H1 (cell line): Measurements from ENCODE around the gene NFASC. TPM values are rescaled to one million over a fixed set of nuclear protein-coding genes. Genes with fewer than 3 reads are reported as not detected.

Experiments
- CTCF ChIA-PET: fragments of 300-600 bp; sonication (Branson Sonifier 250); formaldehyde crosslinking; loops from one replicate; lab custom pipeline; 2021; ENCODE audit not compliant: partially characterized antibody; lab: Charles Lee
- POLR2A ChIA-PET: fragments of 300-600 bp; sonication (Branson Sonifier 250); formaldehyde crosslinking; loops from one replicate; lab custom pipeline; 2021; ENCODE audit warnings: inconsistent platforms; ENCODE audit not compliant: partially characterized antibody; lab: Charles Lee
- DNase-seq, 2 experiments: peaks; one replicate each; pipeline versions ENCODE4 v3.0.0 to v3.0.0-alpha.2; 2010 to 2022; ENCODE audit warnings: low spot score in 2 of 2, low read depth in 1 of 2, mixed read lengths in 1 of 2
- FAIRE-seq: peaks from 2 replicates; lab custom pipeline; 2011; peaks lifted over from hg19 to GRCh38; lab: Jason Lieb, UNC
- H2AFZ ChIP-seq: 2 replicates; pipeline ENCODE4 v1.8.1; 2012; ENCODE audit warnings: low read length, inconsistent platforms
- H2AK5ac ChIP-seq: 2 replicates; pipeline ENCODE4 v1.6.1; 2013; ENCODE audit warnings: low read depth, low read length
- H2BK120ac ChIP-seq: replicated peaks from 2 replicates; pipeline ENCODE3; 2013; ENCODE audit warnings: low read depth, low read length, inconsistent platforms
- H2BK12ac ChIP-seq: 2 replicates; pipeline ENCODE4 v1.6.1; 2013; ENCODE audit warnings: low read depth, low read length
- H2BK15ac ChIP-seq: 2 replicates; pipeline ENCODE4 v1.6.1; 2013; ENCODE audit warnings: low read length
- H2BK20ac ChIP-seq: 2 replicates; pipeline ENCODE4 v1.6.1; 2013; ENCODE audit warnings: low read length
- H2BK5ac ChIP-seq: 2 replicates; pipeline ENCODE4 v1.6.1; 2013; ENCODE audit warnings: low read depth, low read length
- H3K14ac ChIP-seq: 2 replicates; pipeline ENCODE4 v1.6.1; 2013; ENCODE audit warnings: inconsistent platforms; ENCODE audit not compliant: insufficient read length
- H3K18ac ChIP-seq: 2 replicates; pipeline ENCODE4 v1.6.1; 2013; ENCODE audit warnings: low read length; ENCODE audit errors: extremely low read depth
- H3K23ac ChIP-seq: 2 replicates; pipeline ENCODE4 v1.6.1; 2013; ENCODE audit warnings: inconsistent platforms; ENCODE audit not compliant: insufficient read length
- H3K23me2 ChIP-seq: 2 replicates; pipeline ENCODE4 v1.6.1; 2013; ENCODE audit warnings: low read depth, low read length
- H3K27ac ChIP-seq: 2 replicates; pipeline ENCODE4 v1.6.1; 2011; ENCODE audit warnings: low read depth, low read length, inconsistent platforms
- H3K27me3 ChIP-seq, 4 experiments: replicated peaks in 1 of 4; 1 replicate in 1 of 4; 2 replicates in 3 of 4; pipeline versions ENCODE4 v1.6.1 to v1.8.1; 2011 to 2013; ENCODE audit warnings: low read length in 3 of 4, mild to moderate bottlenecking in 3 of 4, inconsistent platforms in 2 of 4, mixed read lengths in 2 of 4, moderate library complexity in 1 of 4; ENCODE audit not compliant: control insufficient read depth in 3 of 4, insufficient read depth in 3 of 4; ENCODE audit errors: extremely low read depth in 1 of 4
- H3K36me3 ChIP-seq, 4 experiments: 2 replicates each; pipeline versions ENCODE4 v1.6.1 to v1.8.1; 2011 to 2013; ENCODE audit warnings: mild to moderate bottlenecking in 4 of 4, low read length in 3 of 4, moderate library complexity in 2 of 4, control low read depth in 1 of 4, inconsistent platforms in 1 of 4; ENCODE audit not compliant: insufficient read depth in 4 of 4, control insufficient read depth in 2 of 4
- H3K4ac ChIP-seq: replicated peaks from 2 replicates; pipeline ENCODE3; 2013; ENCODE audit warnings: low read length, low read depth, mixed read lengths, inconsistent platforms; ENCODE audit not compliant: insufficient read length
- H3K4me1 ChIP-seq, 4 experiments: replicated peaks in 1 of 4; 1 replicate in 1 of 4; 2 replicates in 3 of 4; pipeline versions ENCODE4 v1.6.1 to v1.8.1; 2011 to 2013; ENCODE audit warnings: low read length in 3 of 4, inconsistent platforms in 2 of 4, mixed read lengths in 1 of 4; ENCODE audit not compliant: insufficient read depth in 4 of 4, control insufficient read depth in 3 of 4
- H3K4me2 ChIP-seq, 2 experiments: 2 replicates each; pipeline versions ENCODE4 v1.6.1 to v1.8.1; 2011 to 2013; ENCODE audit warnings: low read depth in 2 of 2, low read length in 2 of 2, control low read depth in 1 of 2, inconsistent platforms in 1 of 2, mild to moderate bottlenecking in 1 of 2; ENCODE audit not compliant: insufficient read depth in 1 of 2
- H3K4me3 ChIP-seq, 4 experiments: fragments of 200-600, 300-600 bp in 1 of 4; sonication (generic), shearing (Covaris generic), sonication (Bioruptor Twin) in 1 of 4; 2 replicates each; pipeline versions ENCODE4 v1.5.1 to v1.8.1; 2011 to 2016; ENCODE audit warnings: low read length in 4 of 4, low read depth in 3 of 4, control low read depth in 2 of 4, inconsistent platforms in 2 of 4, mild to moderate bottlenecking in 2 of 4, mixed read lengths in 1 of 4, moderate library complexity in 1 of 4; ENCODE audit not compliant: insufficient read depth in 2 of 4; ENCODE audit errors: extremely low read depth in 1 of 4
- H3K56ac ChIP-seq: replicated peaks from 2 replicates; pipeline ENCODE3; 2013; ENCODE audit warnings: low read depth, mild to moderate bottlenecking, mixed read lengths, low read length, inconsistent platforms; ENCODE audit not compliant: insufficient read length
- H3K79me1 ChIP-seq: 2 replicates; pipeline ENCODE4 v1.6.1; 2013; ENCODE audit warnings: low read depth, low read length, control low read depth
- H3K79me2 ChIP-seq, 2 experiments: 2 replicates each; pipeline versions ENCODE4 v1.6.1 to v1.8.1; 2012 to 2013; ENCODE audit warnings: low read length in 2 of 2, mild to moderate bottlenecking in 2 of 2, inconsistent platforms in 1 of 2; ENCODE audit not compliant: insufficient read depth in 2 of 2, control insufficient read depth in 1 of 2
- H3K9ac ChIP-seq, 4 experiments: replicated peaks in 1 of 4; 1 replicate in 1 of 4; 2 replicates in 3 of 4; pipeline versions ENCODE4 v1.6.1 to v1.8.1; 2011 to 2013; ENCODE audit warnings: low read depth in 3 of 4, low read length in 3 of 4, control low read depth in 2 of 4, mild to moderate bottlenecking in 2 of 4, moderate library complexity in 2 of 4, inconsistent platforms in 1 of 4; ENCODE audit errors: extremely low read depth in 1 of 4
- H3K9me3 ChIP-seq, 2 experiments: 2 replicates each; pipeline versions ENCODE4 v1.6.1 to v1.8.1; 2012 to 2013; ENCODE audit warnings: mild to moderate bottlenecking in 2 of 2, moderate library complexity in 2 of 2, control low read depth in 1 of 2, inconsistent platforms in 1 of 2, low read depth in 1 of 2, low read length in 1 of 2, mixed read lengths in 1 of 2; ENCODE audit not compliant: insufficient read depth in 2 of 2
- H4K20me1 ChIP-seq, 2 experiments: replicated peaks in 1 of 2; 2 replicates each; pipeline versions ENCODE3 to v1.8.1; 2011 to 2013; ENCODE audit warnings: inconsistent platforms in 2 of 2, low read length in 2 of 2, mild to moderate bottlenecking in 1 of 2; ENCODE audit not compliant: insufficient read depth in 2 of 2, control insufficient read depth in 1 of 2
- H4K5ac ChIP-seq: 2 replicates; pipeline ENCODE4 v1.6.1; 2013; ENCODE audit warnings: low read length, low read depth, mixed read lengths, inconsistent platforms; ENCODE audit not compliant: insufficient read length
- H4K8ac ChIP-seq: 2 replicates; pipeline ENCODE4 v1.8.0; 2013; ENCODE audit warnings: mild to moderate bottlenecking, moderate library complexity, low read length, inconsistent platforms; ENCODE audit not compliant: insufficient read depth; ENCODE audit errors: extremely low read depth
- H4K91ac ChIP-seq: replicated peaks from 2 replicates; pipeline ENCODE3; 2013; ENCODE audit warnings: low read length, mixed read lengths, inconsistent platforms; ENCODE audit not compliant: insufficient read length
- CTCF ChIP-seq, 3 experiments: IDR thresholded peaks; 1 replicate in 2 of 3; 2 replicates in 1 of 3; pipeline versions ENCODE4 v1.5.1 to v1.6.1; 2011; ENCODE audit warnings: low read length in 3 of 3, mild to moderate bottlenecking in 3 of 3, inconsistent platforms in 2 of 3, low read depth in 1 of 3, moderate library complexity in 1 of 3; ENCODE audit not compliant: insufficient read depth in 1 of 3; ENCODE audit errors: control extremely low read depth in 1 of 3
- WGBS, 2 experiments: shearing (Covaris generic) in 1 of 2; methylation state at CpG; one replicate each; pipeline versions ENCODE4 v1.1.6 to v1.1.7; 2013 to 2015; ENCODE audit warnings: low lambda C conversion rate in 2 of 2, mixed read lengths in 2 of 2, inconsistent platforms in 1 of 2, low coverage in 1 of 2, missing lambda C conversion rate in 1 of 2; ENCODE audit not compliant: insufficient replicate concordance in 2 of 2, insufficient coverage in 1 of 2, insufficient read length in 1 of 2; ENCODE audit errors: extremely low coverage in 1 of 2, missing lambda C conversion rate in 1 of 2; 5-methylcytosine and 5-hydroxymethylcytosine counted together
- polyA plus RNA-seq, 7 experiments: library from polyadenylated mRNA; depleted of rRNA in 3 of 7; stranded (reverse) in 5 of 7; unstranded in 2 of 7; fragments of >200 nt in 5 of 7; fragments of 200-250 nt in 2 of 7; gene quantifications; 1 replicate in 5 of 7; 2 replicates in 1 of 7; 4 replicates in 1 of 7; pipeline versions ENCODE4 v1.2.1 to v1.2.3, GENCODE V29; 2011 to 2013; ENCODE audit warnings: missing spikeins in 2 of 7, mixed read lengths in 2 of 7
- total RNA-seq: library from RNA; stranded (reverse); fragmentation: NEBNext Ultra II Directional; extraction: Animal tissue kit (Norgen Biotek cat#: 25700); gene quantifications from 2 replicates; pipeline ENCODE4 v1.2.1, GENCODE V29; 2021

The NFASC gene
- total and polyA plus RNA-seq, 2 of the 8 experiments (the other 6 are each of a cell fraction or from before 2014, with no cell fraction given) = 5.0 to 15.2 TPM

- Histone ChIP-seq H4K20me1 (no peaks in the 10 kb centered on the region), H3K79me1 (no peaks in the 10 kb centered on the region), H3K4me2 (no peak overlapping the region), H3K36me3 (no peaks in the 10 kb centered on the region; a peak in 1 of 8 replicates), H4K8ac (no peak overlapping the region), H3K4me1 (peaks cover 0 to 5% (median under 1%) of the 10 kb centered on the region in 4 experiments; a peak in 1 of 7 replicates), H3K18ac (no peak overlapping the region), H4K91ac (no peak overlapping the region), H4K5ac (no peak overlapping the region), H3K27ac (no peak overlapping the region), H3K79me2 (no peaks in the 10 kb centered on the region), H2BK12ac (no peak overlapping the region), H3K4ac (no peak overlapping the region), H3K4me3 (no peak overlapping the region), H3K23me2 (no peaks in the 10 kb centered on the region), H3K14ac (no peak overlapping the region), H3K9me3 (no peaks in the 10 kb centered on the region), H3K56ac (no peak overlapping the region), H2BK20ac (no peak overlapping the region), H3K9ac (no peak overlapping the region), H2BK120ac (no peak overlapping the region), H3K27me3 (no peaks in the 10 kb centered on the region), H2AK5ac (no peak overlapping the region), H2AFZ (no peak overlapping the region), H2BK15ac (no peak overlapping the region), H3K23ac (no peak overlapping the region), H2BK5ac (no peak overlapping the region)
- 76% methylated on average over 5 of the region's 5 CpGs; no CpG with 5 or more reads in 1 of the 2 experiments for WGBS, 2 experiments
- DNase-seq = no peak
- ChIA-PET POLR2A (no interaction called here), CTCF (interaction anchor here (0.6 to 3.0 kb wide), 9 partner anchors 28 to 1053 kb away, joined by 3 to 10 read pairs (median 4); no protein-coding TSS in a partner anchor)
- no peak for TF ChIP-seq CTCF (IDR thresholded peaks at IDR 0.05; ENCODE audit: control extremely low read depth in 1 of 3, insufficient read depth in 1 of 3, low read depth in 1 of 3, low read length in 3 of 3)
- FAIRE-seq = no peak
Measured at GRCh38 chr1:204896787-204897469, 26.3 kb downstream of the NFASC start.
